Stimulated activated CD4-positive, alpha-beta T cell treated with anti-CD3 and anti-CD28 coated beads, Interleukin-12 subunit alpha, Interleukin-12 subunit beta, amount 100 ng/mL, for 24 hours (primary cell): ENCODE data around the gene KIF16B.
"Not testable (repeated sequence)": the region's sequence is repeated elsewhere in the genome, so short reads cannot be mapped to it uniquely, and the experiment has no call there.

Experiments
- DNase-seq, 2 experiments: peaks; one replicate each; pipeline ENCODE4 v3.0.0-alpha.2; 2020; ENCODE audit warnings: low read depth in 2 of 2

Gene KIF16B

DNA sequence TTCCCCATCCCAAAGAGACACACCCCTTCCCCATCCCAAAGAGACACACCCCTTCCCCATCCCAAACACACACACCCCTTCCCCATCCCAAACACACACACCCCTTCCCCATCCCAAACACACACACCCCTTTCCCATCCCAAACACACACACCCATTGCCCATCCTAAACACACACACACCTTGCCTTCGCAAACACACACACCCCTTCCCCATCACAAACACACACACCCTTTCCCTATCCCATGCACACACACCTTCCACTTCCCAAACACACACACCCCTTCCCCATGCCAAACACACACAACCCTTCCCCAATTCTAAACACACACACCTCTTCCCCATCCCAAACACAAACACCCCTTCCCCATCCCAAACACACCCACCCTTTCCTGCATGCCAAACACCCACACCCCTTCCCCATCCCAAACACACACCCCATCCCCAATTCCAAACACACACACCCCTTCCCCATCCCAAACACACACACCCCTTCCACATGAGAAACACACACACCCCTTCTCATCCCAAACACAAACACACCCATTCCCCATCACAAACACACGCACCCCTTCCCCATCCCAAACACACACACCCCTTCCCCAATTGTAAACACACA is 315.3 kb downstream of the KIF16B start:
- DNase-seq = no peak

DNA sequence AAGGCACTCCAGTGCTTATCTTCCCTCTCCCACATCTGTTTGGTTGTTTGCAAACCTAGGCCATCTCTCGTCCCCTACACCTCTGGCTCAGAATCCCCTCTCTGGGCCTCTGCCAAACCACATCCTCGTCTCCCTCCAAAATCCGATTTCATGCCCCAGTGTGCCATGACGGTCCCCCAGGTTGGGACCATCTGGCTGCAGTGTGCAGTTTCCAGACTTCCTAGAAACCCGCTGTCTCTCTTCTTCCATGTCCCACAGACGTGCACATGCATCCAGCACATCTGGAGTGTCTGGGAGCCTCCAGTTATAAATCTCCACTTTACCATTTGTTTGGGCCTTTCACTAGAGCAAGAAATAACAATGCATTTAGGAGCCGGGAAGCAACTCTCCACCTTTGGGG is 316.2 kb downstream of the KIF16B start:
- DNase-seq = no peak

DNA sequence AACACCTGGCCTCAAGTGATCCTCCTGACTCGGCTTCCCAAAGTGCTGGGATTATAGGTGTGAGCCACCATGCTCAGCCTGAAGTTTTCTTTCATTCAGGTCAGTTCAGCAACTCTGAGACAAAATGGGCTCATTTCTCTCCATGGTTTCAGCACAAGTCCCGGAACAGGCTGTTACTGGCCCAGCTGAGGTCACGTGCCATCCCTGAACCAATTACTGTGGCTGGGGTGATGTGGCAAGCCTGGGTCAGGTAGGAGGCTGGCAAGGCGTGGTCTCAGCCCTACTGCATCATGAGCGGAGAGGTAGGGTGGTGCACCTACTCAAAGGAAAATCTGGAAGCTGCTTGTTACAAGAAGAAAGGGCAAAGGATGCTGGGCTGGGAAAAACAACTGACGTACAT is 326.4 kb downstream of the KIF16B start:
- DNase-seq = no peak

DNA sequence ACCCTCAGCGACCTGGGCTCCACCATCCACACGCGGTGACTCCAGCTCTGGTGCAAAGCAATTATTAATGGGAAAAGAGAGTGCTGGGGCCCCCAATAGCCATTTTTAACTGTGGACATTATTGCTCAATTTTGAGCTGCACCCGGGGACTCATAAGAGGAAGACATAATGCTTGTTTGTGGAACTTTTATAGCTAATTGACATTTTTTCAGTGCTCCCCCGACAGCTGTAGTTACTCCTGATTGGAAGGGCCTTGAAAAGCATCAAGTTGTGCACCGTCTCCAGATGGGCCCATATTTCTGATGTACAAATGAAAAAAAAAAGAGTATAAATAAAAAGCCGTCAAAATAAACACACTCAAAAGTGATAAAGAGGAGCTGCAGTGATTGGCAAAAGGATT is 327.0 kb downstream of the KIF16B start:
- DNase-seq = no peak

DNA sequence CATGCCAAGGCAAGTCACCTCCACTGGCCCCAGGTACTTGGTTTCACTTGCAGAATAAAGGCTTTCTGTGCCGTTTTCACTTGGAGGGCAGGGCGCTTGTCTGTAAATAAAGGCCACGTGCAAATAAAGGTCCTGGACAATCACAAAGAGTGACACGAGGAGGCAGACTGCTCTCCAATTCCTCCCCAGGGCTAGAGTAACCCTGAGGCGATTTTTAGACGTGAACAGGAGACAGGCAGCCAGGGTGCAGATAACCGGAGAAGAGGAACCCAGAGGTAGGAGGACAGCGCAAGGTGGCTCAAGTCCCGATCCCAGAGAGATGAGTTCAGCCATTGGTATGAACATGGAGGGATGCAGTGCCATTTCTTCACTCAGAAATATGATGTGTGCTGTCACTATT is 327.4 kb downstream of the KIF16B start:
- DNase-seq = no peak

DNA sequence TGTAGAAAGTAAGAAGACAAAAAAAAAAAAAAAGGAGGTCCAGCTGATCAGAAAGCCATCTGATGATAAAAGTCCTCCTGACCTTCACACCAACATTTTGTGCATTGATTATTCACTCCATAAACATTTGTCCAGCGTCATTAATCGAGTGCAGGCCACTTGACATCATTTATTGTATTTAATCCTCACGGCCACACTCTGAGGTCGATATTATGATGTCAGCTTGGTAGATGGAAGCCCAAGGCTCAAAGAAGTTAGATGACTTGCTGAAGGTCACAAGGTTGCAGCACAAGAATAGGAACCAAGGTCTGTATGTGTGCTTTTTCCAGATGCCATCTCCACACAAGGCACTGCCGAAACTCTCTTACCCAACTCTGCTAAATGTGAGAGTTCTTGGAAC is 328.4 kb downstream of the KIF16B start:
- no peak for DNase-seq

DNA sequence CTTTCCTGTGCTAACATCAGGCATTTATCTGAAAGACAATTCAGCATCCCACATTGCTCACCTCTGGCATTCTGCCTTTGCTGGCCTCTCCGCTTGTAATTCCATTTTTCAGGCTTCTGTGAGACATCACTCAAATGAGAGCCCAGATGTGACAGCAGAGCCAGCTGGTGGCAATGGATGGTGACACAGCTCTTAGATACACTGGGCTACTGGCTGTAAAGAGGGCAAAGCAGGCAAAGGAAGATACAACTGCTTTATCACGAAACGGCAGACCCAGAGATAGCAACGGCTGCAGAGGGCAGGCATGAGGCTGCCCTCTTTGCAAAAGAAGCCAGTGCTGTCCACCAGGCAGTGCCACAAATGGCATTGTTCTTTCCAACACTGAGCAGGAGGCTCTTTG is 329.8 kb downstream of the KIF16B start:
- DNase-seq = no peak

DNA sequence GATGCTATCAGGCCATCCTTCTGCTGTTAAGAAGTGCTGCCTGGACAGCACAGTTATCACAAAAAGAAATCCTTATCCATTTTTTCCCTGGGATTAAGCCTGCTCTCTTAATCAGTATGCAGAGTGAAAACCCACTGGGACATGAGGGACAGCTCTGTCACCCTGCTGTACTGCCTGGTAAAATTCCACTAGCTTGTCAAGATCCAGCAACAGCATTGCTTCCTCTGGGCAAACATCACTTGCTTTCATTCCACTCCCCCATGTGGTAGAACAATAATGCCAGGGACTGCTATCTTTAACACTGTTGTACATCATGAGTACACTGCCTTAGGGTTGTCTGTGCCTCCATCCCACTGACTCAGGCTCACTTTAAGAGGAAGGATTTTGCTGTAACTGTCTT is 331.3 kb downstream of the KIF16B start:
- no peak for DNase-seq

DNA sequence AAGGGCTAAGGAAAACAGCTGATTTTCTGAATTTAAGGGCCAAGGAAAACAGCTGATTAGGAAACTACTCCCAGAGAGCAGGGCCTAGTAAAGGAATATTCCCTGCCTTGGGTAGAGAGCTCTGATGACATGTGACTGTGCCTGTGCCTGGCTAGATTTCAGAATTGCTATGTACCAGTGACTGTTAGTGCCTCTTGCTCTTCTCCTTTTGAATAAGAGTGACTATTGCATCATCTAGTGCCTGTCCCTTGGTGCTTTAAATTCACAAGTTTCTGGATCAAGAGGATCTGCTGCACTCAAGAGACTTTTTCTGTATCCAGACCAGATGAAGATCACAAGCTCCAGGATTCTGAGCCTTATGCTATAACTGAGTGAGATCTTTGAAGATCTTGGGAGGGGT is 332.9 kb downstream of the KIF16B start:
- DNase-seq = no peak

DNA sequence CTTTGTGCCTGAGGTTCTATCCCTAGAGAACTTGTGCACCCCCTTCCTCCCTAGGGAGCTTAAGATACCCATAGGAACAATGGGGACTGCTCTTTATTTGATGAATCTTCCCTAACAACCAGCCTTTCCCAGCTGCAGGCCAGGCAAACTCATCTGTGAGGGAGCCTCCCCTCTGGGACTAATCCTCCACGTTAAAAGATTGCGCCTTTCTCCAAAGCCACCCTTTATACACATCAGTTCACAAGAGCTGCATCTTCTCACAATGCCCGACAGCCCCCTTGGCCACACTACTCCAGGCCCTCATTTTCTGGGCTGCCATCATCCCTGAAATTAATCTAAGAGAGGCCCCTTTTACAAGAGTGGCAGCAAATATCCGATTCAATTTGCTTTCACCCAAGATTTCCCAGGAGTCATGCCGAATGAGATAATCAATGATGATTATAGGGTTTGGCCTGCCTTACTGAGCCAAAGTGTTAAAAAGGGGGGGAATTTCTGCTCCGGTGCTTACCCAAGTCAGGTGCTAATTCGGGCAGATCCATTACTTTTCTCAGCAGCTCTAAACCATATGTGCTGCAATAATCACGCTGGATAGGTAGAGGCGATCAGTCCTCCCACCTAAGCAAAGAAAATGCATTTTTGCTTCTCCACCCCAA is 336.5 kb downstream of the KIF16B start:
- DNase-seq = no peak

DNA sequence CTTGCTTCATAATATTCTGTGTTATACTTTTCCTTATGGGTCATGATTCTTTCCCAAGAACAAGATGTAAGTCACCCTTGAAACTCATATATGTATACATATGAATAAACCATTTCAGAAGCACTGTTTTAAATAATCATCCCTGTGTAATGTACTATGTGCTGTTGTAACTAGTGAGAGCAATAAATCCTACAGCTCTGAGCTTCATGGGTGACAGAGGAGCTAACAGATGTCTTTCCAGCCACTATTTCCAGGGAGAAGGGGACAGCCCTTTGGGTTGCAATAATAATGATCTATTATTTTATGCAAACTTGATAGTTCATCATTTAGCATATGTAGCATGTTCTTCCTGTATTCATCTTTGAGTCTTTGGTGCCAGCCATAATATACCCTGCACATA is 342.8 kb downstream of the KIF16B start:
- no peak for DNase-seq

DNA sequence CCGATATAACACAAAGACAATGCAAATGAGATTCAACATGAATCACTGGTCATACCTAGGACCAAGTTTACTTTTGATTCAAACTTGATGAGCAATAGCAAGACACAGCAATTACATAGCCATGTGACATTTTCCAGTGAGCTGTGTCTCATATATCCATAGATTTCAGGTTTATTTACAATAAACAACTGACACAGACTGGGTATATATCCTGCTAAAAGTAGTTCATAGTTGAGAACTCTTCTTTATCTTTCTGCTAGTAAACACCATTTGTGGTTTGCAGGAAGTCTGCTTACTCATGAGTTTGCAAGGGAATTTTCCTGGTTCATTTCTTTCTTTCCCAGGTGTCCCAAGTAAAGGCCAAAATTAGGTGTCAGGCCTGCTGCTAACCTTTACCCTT is 343.4 kb downstream of the KIF16B start:
- DNase-seq = no peak

DNA sequence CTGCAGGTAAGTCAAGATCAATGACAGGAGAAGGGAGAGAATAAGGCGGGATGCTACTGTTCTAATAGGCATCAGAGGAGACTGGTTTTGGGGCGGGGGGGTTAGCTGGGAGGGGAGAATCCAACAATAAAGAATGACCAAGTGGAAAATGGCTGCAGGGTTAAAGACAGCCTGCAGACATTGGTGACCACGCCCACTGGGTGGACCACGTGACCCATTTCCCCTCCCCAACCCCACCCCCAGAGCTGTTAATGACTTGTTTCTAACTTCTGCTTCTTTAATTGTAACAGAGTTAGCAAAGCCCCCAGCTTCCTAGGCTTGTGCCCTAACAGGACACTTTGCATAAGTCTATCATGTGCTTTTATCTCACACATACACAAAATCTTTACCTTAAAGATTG is 344.5 kb downstream of the KIF16B start:
- no peak for DNase-seq

DNA sequence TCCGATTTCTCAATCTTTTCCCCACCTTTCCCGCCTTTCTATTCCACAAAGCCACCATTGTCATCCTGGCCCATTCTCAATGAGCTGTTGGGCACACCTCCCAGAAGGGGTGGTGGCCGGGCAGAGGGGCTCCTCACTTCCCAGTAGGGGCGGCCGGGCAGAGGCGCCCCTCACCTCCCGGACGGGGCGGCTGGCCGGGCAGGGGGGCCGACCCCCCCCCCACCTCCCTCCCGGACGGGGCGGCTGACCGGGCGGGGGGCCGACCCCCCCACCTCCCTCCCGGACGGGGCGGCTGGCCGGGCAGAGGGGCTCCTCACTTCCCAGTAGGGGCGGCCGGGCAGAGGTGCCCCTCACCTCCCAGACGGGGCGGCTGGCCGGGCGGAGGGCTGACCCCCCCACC is 346.3 kb downstream of the KIF16B start:
- not testable (repeated sequence) for DNase-seq

DNA sequence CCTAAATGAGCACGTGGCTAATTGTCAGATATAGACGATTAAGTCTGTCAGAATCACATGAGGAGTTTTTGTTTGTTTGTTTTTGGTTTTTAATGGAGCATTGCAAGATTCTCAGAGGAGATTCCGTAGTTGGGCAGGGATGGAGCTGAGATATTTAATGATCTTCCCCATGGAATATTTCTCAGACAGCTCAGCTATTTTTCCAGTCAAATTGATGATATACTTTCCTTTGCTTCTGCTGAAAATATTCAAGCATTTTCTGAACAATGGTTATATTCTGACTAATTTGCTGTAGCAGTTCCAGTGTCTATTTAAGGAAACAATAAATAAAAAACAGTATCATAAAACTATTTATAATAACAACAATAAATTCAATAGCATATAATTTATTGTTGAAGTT is 348.4 kb downstream of the KIF16B start:
- DNase-seq = no peak

DNA sequence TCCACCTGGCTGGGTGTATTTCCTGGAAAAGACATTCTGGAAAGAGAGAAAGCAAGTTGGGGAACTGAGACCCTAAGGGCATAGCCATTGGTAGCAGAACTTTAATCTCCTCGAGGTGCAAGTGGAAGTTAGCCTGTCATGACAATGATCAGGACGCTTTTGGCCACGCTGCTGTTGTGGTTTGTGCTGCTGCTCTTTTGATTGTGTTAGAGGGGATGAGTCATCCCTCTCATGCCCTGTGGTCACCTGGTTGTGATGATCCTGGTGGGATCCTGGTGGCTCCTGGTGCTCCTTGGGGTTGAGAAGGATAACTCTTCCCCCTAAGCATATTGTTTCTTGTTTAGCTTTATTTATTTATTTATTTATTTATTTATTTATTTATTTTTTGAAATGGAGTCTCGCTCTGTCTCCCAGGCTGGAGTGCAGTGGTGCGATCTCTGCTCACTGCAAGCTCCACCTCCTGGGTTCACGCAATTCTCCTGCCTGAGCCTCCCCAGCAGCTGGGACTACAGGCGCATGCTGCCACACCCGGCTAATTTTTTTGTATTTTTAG is 350.3 kb downstream of the KIF16B start:
- no peak for DNase-seq
